SK-N-SH treated with all-trans-retinoic acid at 6 μM for 48 hours (cell line): ENCODE results near the gene SLC6A8.

ENCODE experiments used
- ATAC-seq: fragments of 200-7000 bp; cut with Tn5 transposase; 3 replicates; pipeline ENCODE4 v1.9.1; 2020; ENCODE audit warnings: mild to moderate bottlenecking, moderate library complexity
- ARNTL ChIP-seq: fragments of 450-650 bp; formaldehyde crosslinking; IDR thresholded peaks from 2 replicates; pipeline ENCODE4 v1.5.0; 2020; ENCODE audit warnings: low read depth, mild to moderate bottlenecking, moderate library complexity, borderline replicate concordance
- BACH2 ChIP-seq: fragments of 250-450 bp; sonication (Bioruptor Pico); IDR thresholded peaks from 2 replicates; pipeline ENCODE4 v1.9.0; 2021; ENCODE audit warnings: mild to moderate bottlenecking, borderline replicate concordance
- CSDC2 ChIP-seq: fragments of 250-450 bp; sonication (Bioruptor Pico); IDR thresholded peaks from 2 replicates; pipeline ENCODE4 v1.5.0; 2020; ENCODE audit warnings: mild to moderate bottlenecking, moderate library complexity
- ESRRG ChIP-seq: fragments of 250-450 bp; sonication (Bioruptor Pico); IDR thresholded peaks from 2 replicates; pipeline ENCODE4 v1.6.1; 2021; ENCODE audit warnings: mild to moderate bottlenecking
- GLIS3 ChIP-seq: fragments of 250-450 bp; sonication (Bioruptor Pico); IDR thresholded peaks from 2 replicates; pipeline ENCODE4 v1.5.0; 2020; ENCODE audit warnings: mild to moderate bottlenecking, moderate library complexity
- ISL1 ChIP-seq: fragments of 250-450 bp; sonication (Bioruptor Pico); IDR thresholded peaks from 2 replicates; pipeline ENCODE4 v2.1.2; 2022; ENCODE audit warnings: mild to moderate bottlenecking, moderate library complexity
- OSR1 ChIP-seq: fragments of 250-450 bp; sonication (Bioruptor Pico); IDR thresholded peaks from 2 replicates; pipeline ENCODE4 v1.8.0; 2022; ENCODE audit warnings: moderate library complexity, mild to moderate bottlenecking, inconsistent platforms
- PPARA ChIP-seq: fragments of 250-450 bp; sonication (Bioruptor Pico); IDR thresholded peaks from 2 replicates; pipeline ENCODE4 v1.5.0; 2020; ENCODE audit warnings: mild to moderate bottlenecking, borderline replicate concordance
- RARB ChIP-seq: fragments of 250-450 bp; sonication (Bioruptor Pico); IDR thresholded peaks from 2 replicates; pipeline ENCODE4 v1.8.0; 2021; ENCODE audit warnings: mild to moderate bottlenecking, moderate library complexity
- SNAI2 ChIP-seq: fragments of 250-450 bp; sonication (Bioruptor Pico); IDR thresholded peaks from 2 replicates; pipeline ENCODE4 v1.5.0; 2020; ENCODE audit warnings: mild to moderate bottlenecking, moderate library complexity
- TCF4 ChIP-seq: fragments of 250-450 bp; sonication (Bioruptor Pico); IDR thresholded peaks from 2 replicates; pipeline ENCODE4 v1.8.0; 2021; ENCODE audit warnings: mild to moderate bottlenecking, moderate library complexity, borderline replicate concordance
- TOX ChIP-seq: fragments of 250-450 bp; sonication (Bioruptor Pico); IDR thresholded peaks from 2 replicates; pipeline ENCODE4 v1.8.0; 2021; ENCODE audit warnings: mild to moderate bottlenecking, moderate library complexity, borderline replicate concordance
- TSHZ2 ChIP-seq: fragments of 250-450 bp; sonication (Bioruptor Pico); IDR thresholded peaks from 2 replicates; pipeline ENCODE4 v1.5.0; 2020; ENCODE audit warnings: mild to moderate bottlenecking, moderate library complexity
- ZC3H10 ChIP-seq: fragments of 250-450 bp; sonication (Bioruptor Pico); IDR thresholded peaks from 2 replicates; pipeline ENCODE4 v1.5.1; 2021; ENCODE audit warnings: mild to moderate bottlenecking, moderate library complexity
- ZFP3 ChIP-seq: fragments of 250-450 bp; sonication (Bioruptor Pico); IDR thresholded peaks from 2 replicates; pipeline ENCODE4 v1.5.0; 2020; ENCODE audit warnings: mild to moderate bottlenecking, moderate library complexity
- ZFP30 ChIP-seq: fragments of 450-650 bp; formaldehyde crosslinking; IDR thresholded peaks from 2 replicates; pipeline ENCODE4 v1.5.0; 2022; ENCODE audit warnings: mild to moderate bottlenecking, moderate library complexity
- ZNF565 ChIP-seq: fragments of 450-650 bp; formaldehyde crosslinking; conservative IDR thresholded peaks from 2 replicates; pipeline ENCODE4 v1.5.0; 2020; ENCODE audit warnings: low read depth, mild to moderate bottlenecking, moderate library complexity
- ZNF70 ChIP-seq: fragments of 450-650 bp; formaldehyde crosslinking; IDR thresholded peaks from 2 replicates; pipeline ENCODE4 v1.5.0; 2020; ENCODE audit warnings: mild to moderate bottlenecking, moderate library complexity
- ZNF8 ChIP-seq: fragments of 450-650 bp; formaldehyde crosslinking; IDR thresholded peaks from 2 replicates; pipeline ENCODE4 v1.5.0; 2020; ENCODE audit warnings: mild to moderate bottlenecking, moderate library complexity
- TF ChIP-seq, protein P1 (sequence below): fragments of 250-450 bp; sonication (Bioruptor Pico); IDR thresholded peaks from 2 replicates; pipeline ENCODE4 v1.5.1; 2021; ENCODE audit warnings: mild to moderate bottlenecking, moderate library complexity

SLC6A8 gene

DNA sequence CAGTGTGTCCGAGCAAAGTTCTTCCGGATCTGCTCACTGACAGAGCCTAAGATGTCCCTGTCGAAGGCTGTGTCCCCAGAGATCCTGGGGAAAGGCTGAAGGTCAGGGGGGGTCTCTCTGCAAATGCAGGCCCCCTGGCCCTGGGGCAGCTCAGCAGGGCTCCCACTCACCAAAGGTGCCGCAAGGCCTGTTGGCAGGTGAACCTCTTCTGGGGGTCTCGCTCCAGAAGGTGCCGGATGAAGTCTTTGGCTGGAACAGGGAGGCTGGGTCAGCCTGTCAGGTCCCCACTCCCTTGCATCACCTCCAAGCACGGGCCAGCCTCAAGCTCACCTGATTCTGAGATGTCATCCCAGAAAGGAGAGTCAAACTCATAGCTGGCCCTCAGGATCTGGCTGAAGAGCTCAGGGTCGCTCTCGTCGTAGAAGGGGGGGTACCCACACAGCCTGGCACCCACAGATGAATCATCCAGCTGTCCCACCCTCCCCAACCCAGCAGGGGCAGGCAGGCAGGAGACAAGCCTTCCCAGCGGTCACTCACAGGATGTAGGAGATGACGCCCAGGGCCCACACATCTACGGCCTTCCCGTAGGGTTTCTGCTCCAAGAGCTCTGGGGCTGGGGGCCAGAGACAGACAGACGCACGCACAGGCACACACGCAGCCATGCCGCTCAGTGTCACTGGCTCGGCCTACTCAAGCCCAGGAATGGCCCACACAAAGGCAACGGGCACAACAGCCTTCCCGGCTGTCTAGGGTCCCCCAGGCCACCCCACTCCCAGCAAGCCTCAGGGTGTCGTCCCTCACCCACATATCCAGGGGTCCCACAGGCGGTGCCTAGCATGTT is 16.8 kb upstream of the SLC6A8 start:
- no peak for ATAC-seq
- TF ChIP-seq RARB: no peak
- no peak for TF ChIP-seq SNAI2
- TF ChIP-seq BACH2 (CRISPR knock-in tag): no peak
- no peak for TF ChIP-seq ZFP3 (CRISPR knock-in tag)
- TF ChIP-seq ZNF565 (CRISPR knock-in tag): no peak
- no peak for TF ChIP-seq ESRRG (CRISPR knock-in tag)
- no peak for TF ChIP-seq TCF4 (CRISPR knock-in tag)
- no peak for TF ChIP-seq OSR1 (CRISPR knock-in tag)
- TF ChIP-seq ISL1 (CRISPR knock-in tag): no peak
- TF ChIP-seq GLIS3 (CRISPR knock-in tag): no peak
- no peak for TF ChIP-seq ZFP30 (CRISPR knock-in tag)
- TF ChIP-seq ARNTL (CRISPR knock-in tag): no peak
- TF ChIP-seq TSHZ2 (CRISPR knock-in tag): no peak
- TF ChIP-seq CSDC2 (CRISPR knock-in tag): no peak
- TF ChIP-seq PPARA (CRISPR knock-in tag): no peak
- TF ChIP-seq, all 23 proteins: peak for 0

DNA sequence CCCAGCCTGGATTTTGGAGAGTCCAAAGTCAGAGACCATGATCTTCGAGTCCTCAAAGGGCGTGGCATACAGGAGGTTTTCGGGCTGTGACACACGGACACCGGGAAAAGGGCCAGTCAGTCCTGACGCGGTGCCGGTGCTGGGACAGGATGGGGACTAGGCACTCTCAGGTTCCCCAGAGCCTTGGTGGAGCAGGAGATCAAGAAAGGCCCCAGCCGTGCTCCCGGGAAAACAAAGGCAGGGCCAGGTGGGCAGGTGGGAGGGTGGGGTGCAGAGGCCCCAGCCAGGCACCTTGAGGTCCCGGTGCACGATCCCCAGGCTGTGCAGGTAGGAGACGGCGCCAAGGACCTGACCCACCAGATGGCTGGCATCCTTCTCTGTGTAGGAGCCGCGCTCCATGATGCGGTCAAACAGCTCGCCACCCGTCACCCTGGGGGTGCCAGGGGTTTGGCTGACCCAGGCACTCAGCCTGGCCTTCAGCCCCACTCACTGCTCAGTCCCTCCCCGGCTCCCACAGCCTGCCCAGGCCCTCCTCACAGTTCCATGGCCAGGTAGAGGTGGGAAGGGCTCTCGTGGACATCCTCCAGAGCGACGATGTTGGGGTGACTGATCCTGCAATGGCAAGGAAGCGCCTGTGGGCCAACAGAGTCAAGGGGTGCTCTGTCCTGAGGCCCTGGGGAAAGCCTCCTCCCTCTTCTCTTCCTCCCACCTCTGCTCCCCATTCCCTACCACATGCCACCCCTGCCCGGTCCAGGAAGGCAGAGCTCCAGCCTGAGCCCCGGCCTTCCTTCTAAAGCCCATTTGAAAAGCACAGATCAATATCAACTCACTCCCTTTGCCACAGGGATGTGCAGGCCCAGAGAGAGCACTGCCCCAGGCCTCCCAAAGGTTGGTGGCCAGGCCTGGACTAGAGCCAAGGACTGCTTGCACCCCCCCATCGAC is 15.9 kb upstream of the SLC6A8 start:
- TF ChIP-seq ZNF70: no peak
- no peak for TF ChIP-seq ZNF565 (CRISPR knock-in tag)
- no peak for TF ChIP-seq OSR1 (CRISPR knock-in tag)
- TF ChIP-seq TSHZ2 (CRISPR knock-in tag): no peak
- TF ChIP-seq ZC3H10 (CRISPR knock-in tag): no peak
- TF ChIP-seq ZNF8 (CRISPR knock-in tag): no peak
- no peak for ATAC-seq

DNA sequence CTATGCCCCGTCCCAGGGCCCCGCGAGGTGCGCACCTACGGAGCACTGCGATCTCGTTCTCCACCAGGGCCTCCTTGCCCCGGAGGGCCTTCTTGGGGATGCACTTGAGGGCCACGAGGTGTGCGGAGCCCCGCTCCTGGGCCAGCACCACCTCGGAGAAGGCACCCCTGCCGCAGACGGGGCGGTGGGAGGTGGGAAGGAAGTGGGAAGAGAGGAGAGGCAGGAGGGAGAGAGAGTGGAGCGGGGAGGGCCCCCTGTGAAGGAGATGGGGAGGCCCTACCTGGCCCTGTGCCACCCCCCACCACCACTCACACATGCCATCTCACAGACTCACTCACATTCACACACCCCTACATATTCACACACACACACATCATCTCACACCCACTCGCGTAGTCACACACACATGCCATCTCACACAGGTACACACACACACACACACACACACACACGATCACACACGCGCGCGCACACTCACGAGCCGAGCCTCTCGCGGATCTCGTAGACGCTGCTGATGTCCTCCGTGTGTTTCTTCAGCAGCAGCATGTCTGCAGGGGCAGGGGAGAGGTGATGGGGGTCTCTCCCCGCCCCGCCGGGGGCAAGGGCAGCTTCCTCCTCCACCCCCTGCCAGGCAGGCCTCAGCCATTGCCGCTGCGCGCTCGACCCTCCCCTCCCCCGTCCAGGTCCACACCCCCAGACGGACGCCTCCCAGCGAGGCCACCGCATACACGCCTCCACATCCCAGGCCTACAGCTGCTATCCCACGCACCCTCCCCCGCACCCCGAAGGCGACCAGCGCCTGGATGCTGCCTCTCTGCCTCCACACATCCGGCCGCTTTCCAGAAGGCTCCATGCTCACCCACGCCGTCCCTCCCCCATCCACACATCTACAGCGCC is 14.9 kb upstream of the SLC6A8 start:
- TF ChIP-seq, protein P1, sequence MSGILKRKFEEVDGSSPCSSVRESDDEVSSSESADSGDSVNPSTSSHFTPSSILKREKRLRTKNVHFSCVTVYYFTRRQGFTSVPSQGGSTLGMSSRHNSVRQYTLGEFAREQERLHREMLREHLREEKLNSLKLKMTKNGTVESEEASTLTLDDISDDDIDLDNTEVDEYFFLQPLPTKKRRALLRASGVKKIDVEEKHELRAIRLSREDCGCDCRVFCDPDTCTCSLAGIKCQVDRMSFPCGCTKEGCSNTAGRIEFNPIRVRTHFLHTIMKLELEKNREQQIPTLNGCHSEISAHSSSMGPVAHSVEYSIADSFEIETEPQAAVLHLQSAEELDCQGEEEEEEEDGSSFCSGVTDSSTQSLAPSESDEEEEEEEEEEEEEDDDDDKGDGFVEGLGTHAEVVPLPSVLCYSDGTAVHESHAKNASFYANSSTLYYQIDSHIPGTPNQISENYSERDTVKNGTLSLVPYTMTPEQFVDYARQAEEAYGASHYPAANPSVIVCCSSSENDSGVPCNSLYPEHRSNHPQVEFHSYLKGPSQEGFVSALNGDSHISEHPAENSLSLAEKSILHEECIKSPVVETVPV (CRISPR knock-in tag): no peak
- no peak for TF ChIP-seq OSR1 (CRISPR knock-in tag)
- TF ChIP-seq BACH2 (CRISPR knock-in tag): no peak
- TF ChIP-seq TOX (CRISPR knock-in tag): no peak
- no peak for TF ChIP-seq ISL1 (CRISPR knock-in tag)
- no peak for TF ChIP-seq SNAI2
- no peak for TF ChIP-seq ARNTL (CRISPR knock-in tag)
- ATAC-seq: no peak
